HepG2 (cell line): ENCODE results near the gene FOLR2. TPM values are rescaled to one million over a fixed set of nuclear protein-coding genes. Genes with fewer than 3 reads are reported as not detected.

Source experiments
- ATAC-seq: fragments of 200-7000 bp; cut with Tn5 transposase; 3 replicates; pipeline ENCODE4 v1.9.1; 2020; ENCODE audit warnings: mild to moderate bottlenecking, moderate library complexity
- BruUV-seq: library from RNA; stranded (reverse); fragments of 400-500 nt; replicated peaks from 2 replicates; lab custom pipeline; 2021; lab: Mats Ljungman, UMichigan
- CTCF ChIA-PET: fragments of 300-600 bp; formaldehyde crosslinking; extraction: SDS; loops from one replicate; lab custom pipeline; 2021; ENCODE audit warnings: low total read pairs, inconsistent platforms, low intra/inter-chr PET ratio; lab: Yijun Ruan, JAX
- POLR2A ChIA-PET: fragments of 350-600 bp; sonication (Branson Sonifier 250); formaldehyde crosslinking; loops from one replicate; lab custom pipeline; 2020; ENCODE audit warnings: antibody characterized with exemption, inconsistent platforms; lab: Yijun Ruan, JAX
- DNase-seq: peaks from one replicate; pipeline ENCODE4 v3.0.0-alpha.2; 2015; ENCODE audit warnings: low spot score
- FAIRE-seq: peaks from 3 replicates; lab custom pipeline; 2011; peaks lifted over from hg19 to GRCh38; lab: Jason Lieb, UNC
- H2AFZ ChIP-seq: one replicate; pipeline ENCODE4 v1.6.1; 2011; ENCODE audit warnings: low read length, inconsistent platforms
- H3K27ac ChIP-seq: fragments of 300-600 bp; 3 replicates; pipeline ENCODE4 v1.8.0; 2011; ENCODE audit warnings: mixed run types, mild to moderate bottlenecking, mixed read lengths, low read length, inconsistent platforms; ENCODE audit not compliant: insufficient read depth; ENCODE audit errors: extremely low read length
- H3K27me3 ChIP-seq, 2 experiments: fragments of 200-600 bp in 1 of 2; 2 replicates in 1 of 2; 3 replicates in 1 of 2; pipeline versions ENCODE4 v1.6.0 to v1.8.0; 2011; ENCODE audit warnings: low read length in 2 of 2, mild to moderate bottlenecking in 2 of 2, moderate library complexity in 2 of 2, inconsistent platforms in 1 of 2; ENCODE audit not compliant: insufficient read depth in 2 of 2, control insufficient read depth in 1 of 2
- H3K36me3 ChIP-seq, 2 experiments: fragments of 200-600 bp in 1 of 2; replicated peaks in 1 of 2; 2 replicates in 1 of 2; 3 replicates in 1 of 2; pipeline versions ENCODE4 v1.5.1 to v1.8.0; 2011; ENCODE audit warnings: low read length in 2 of 2, inconsistent platforms in 1 of 2; ENCODE audit not compliant: insufficient read depth in 2 of 2, control insufficient read depth in 1 of 2
- H3K4me1 ChIP-seq: 2 replicates; pipeline ENCODE4 v1.5.1; 2012; ENCODE audit warnings: low read length, inconsistent platforms; ENCODE audit not compliant: insufficient read depth
- H3K4me2 ChIP-seq: 2 replicates; pipeline ENCODE4 v1.6.0; 2011; ENCODE audit warnings: low read depth, low read length, inconsistent platforms
- H3K4me3 ChIP-seq, 3 experiments: fragments of 200-600 bp in 1 of 3; sonication (generic), shearing (Covaris generic) in 1 of 3; replicated peaks in 1 of 3; 2 replicates each; pipeline ENCODE4 v1.5.1; 2011 to 2016; ENCODE audit warnings: low read length in 3 of 3, inconsistent platforms in 2 of 3, low read depth in 2 of 3, mild to moderate bottlenecking in 2 of 3, control low read depth in 1 of 3, mixed read lengths in 1 of 3; ENCODE audit not compliant: insufficient read depth in 1 of 3
- H3K79me2 ChIP-seq: one replicate; pipeline ENCODE4 v1.6.1; 2011; ENCODE audit warnings: low read length, inconsistent platforms; ENCODE audit not compliant: insufficient read depth
- H3K9ac ChIP-seq: 2 replicates; pipeline ENCODE4 v1.6.0; 2011; ENCODE audit warnings: mild to moderate bottlenecking, low read depth, low read length, inconsistent platforms; ENCODE audit not compliant: insufficient read depth
- H3K9me3 ChIP-seq: 2 replicates; pipeline ENCODE4 v1.5.1; 2012; ENCODE audit warnings: mild to moderate bottlenecking, low read length
- H4K20me1 ChIP-seq: 2 replicates; pipeline ENCODE4 v1.6.0; 2011; ENCODE audit warnings: inconsistent platforms, mild to moderate bottlenecking, low read length, moderate library complexity; ENCODE audit not compliant: insufficient read depth
- ARHGAP35 ChIP-seq: sonication (generic); formaldehyde crosslinking; IDR thresholded peaks from 2 replicates; pipeline ENCODE4 v1.9.0; 2022; ENCODE audit warnings: mild to moderate bottlenecking, inconsistent platforms, moderate library complexity, missing genetic modification reagents, borderline replicate concordance
- ASH2L ChIP-seq: fragments of 300-600, 200-600 bp; sonication (generic); IDR thresholded peaks from 2 replicates; pipeline ENCODE4 v1.7.0; 2017; ENCODE audit warnings: low read depth, mild to moderate bottlenecking, moderate library complexity, mixed read lengths, low read length; ENCODE audit not compliant: insufficient read length
- MTF1 ChIP-seq: sonication (generic); formaldehyde crosslinking; IDR thresholded peaks from 2 replicates; pipeline ENCODE4 v1.5.0; 2020; ENCODE audit warnings: missing genetic modification reagents
- POLR2G ChIP-seq: fragments of 200-400 bp; formaldehyde crosslinking; IDR thresholded peaks from 2 replicates; pipeline ENCODE4 v1.6.1; 2018; ENCODE audit warnings: mild to moderate bottlenecking, low read depth, low read length, moderate library complexity
- U2AF1 ChIP-seq: fragments of 200-400 bp; formaldehyde crosslinking; optimal IDR thresholded peaks from 2 replicates; pipeline ENCODE3; 2017; ENCODE audit warnings: mild to moderate bottlenecking, low read depth, low read length
- XBP1 ChIP-seq: sonication (generic); formaldehyde crosslinking; IDR thresholded peaks from 2 replicates; pipeline ENCODE4 v1.5.0; 2020; ENCODE audit warnings: missing genetic modification reagents
- XRCC5 ChIP-seq: fragments of 200-400 bp; formaldehyde crosslinking; optimal IDR thresholded peaks from 2 replicates; pipeline ENCODE3; 2017; ENCODE audit warnings: mild to moderate bottlenecking, low read length
- ZBTB21 ChIP-seq: sonication (generic); formaldehyde crosslinking; IDR thresholded peaks from 2 replicates; pipeline ENCODE4 v1.4.0; 2020; ENCODE audit warnings: missing genetic modification reagents
- ZNF20 ChIP-seq: sonication (generic); formaldehyde crosslinking; IDR thresholded peaks from 2 replicates; pipeline ENCODE4 v1.4.0; 2020; ENCODE audit warnings: mild to moderate bottlenecking, moderate library complexity, missing genetic modification reagents
- ZNF589 ChIP-seq: sonication (generic); formaldehyde crosslinking; conservative IDR thresholded peaks from 2 replicates; pipeline ENCODE4 v1.8.0; 2022; ENCODE audit warnings: mild to moderate bottlenecking, moderate library complexity, missing genetic modification reagents
- ZNF7 ChIP-seq: IDR thresholded peaks from 2 replicates; pipeline ENCODE4 v1.6.1; 2016; ENCODE audit warnings: missing biosample characterization, missing genetic modification reagents
- WGBS: methylation state at CpG from one replicate; pipeline ENCODE4 v1.1.6; 2017; ENCODE audit warnings: low lambda C conversion rate; 5-methylcytosine and 5-hydroxymethylcytosine counted together
- in situ Hi-C: cut with HindIII; loops from 2 replicates; pipeline ENCODE4 v1.10.0; 2017; ENCODE audit warnings: low pct_unique_long_range_greater_than_20kb; ENCODE audit not compliant: extremely low pct_ligation_motif_present
- intact Hi-C: fragments of 100-400 bp; cut with micrococcal nuclease; formaldehyde crosslinking; loops from one replicate; pipeline ENCODE4 v1.10.0; 2022; ENCODE audit not compliant: unreplicated experiment
- polyA plus RNA-seq, 8 experiments: library from polyadenylated mRNA; depleted of rRNA in 3 of 8; stranded (reverse) in 7 of 8; unstranded in 1 of 8; fragments of >200 nt; fragmentation: Illumina TruSeq in 4 of 8; extraction: Trizol in 4 of 8; gene quantifications; 2 replicates each; pipeline versions ENCODE4 v1.2.1 to v1.2.3, GENCODE V29; 2011 to 2016; ENCODE audit warnings: low read depth in 4 of 8, missing spikeins in 1 of 8, mixed read lengths in 1 of 8; ENCODE audit not compliant: insufficient read depth in 1 of 8
- total RNA-seq, 5 experiments: library from RNA; depleted of rRNA; stranded (reverse); fragments of >200 nt; fragmentation: Illumina TruSeq; extraction: Trizol; gene quantifications; 2 replicates each; pipeline ENCODE4 v1.2.3, GENCODE V29; 2016; ENCODE audit warnings: low read depth in 1 of 5
- TF ChIP-seq, protein P1 (sequence below): IDR thresholded peaks from 2 replicates; pipeline ENCODE4 v1.6.1; 2016; ENCODE audit warnings: low read depth
- TF ChIP-seq, protein P2 (sequence below): sonication (generic); formaldehyde crosslinking; IDR thresholded peaks from 2 replicates; pipeline ENCODE4 v1.4.0; 2020; ENCODE audit warnings: missing genetic modification reagents
- TF ChIP-seq, protein P3 (sequence below): sonication (generic); formaldehyde crosslinking; IDR thresholded peaks from 2 replicates; pipeline ENCODE4 v1.5.1; 2020; ENCODE audit warnings: mild to moderate bottlenecking, moderate library complexity, missing genetic modification reagents
- TF ChIP-seq, protein P4 (sequence below), 2 experiments: fragments of 450-650 bp in 1 of 2; sonication (generic) in 1 of 2; formaldehyde crosslinking; IDR thresholded peaks; 2 replicates each; pipeline versions ENCODE4 v1.5.0 to v1.8.0; 2020 to 2022; ENCODE audit warnings: mild to moderate bottlenecking in 1 of 2, missing genetic modification reagents in 1 of 2

Gene FOLR2
- total and polyA plus RNA-seq, 2 of the 13 experiments (the other 11 are each of a cell fraction or from before 2014, with no cell fraction given), result 0.09 TPM; not detected in 1

DNA sequence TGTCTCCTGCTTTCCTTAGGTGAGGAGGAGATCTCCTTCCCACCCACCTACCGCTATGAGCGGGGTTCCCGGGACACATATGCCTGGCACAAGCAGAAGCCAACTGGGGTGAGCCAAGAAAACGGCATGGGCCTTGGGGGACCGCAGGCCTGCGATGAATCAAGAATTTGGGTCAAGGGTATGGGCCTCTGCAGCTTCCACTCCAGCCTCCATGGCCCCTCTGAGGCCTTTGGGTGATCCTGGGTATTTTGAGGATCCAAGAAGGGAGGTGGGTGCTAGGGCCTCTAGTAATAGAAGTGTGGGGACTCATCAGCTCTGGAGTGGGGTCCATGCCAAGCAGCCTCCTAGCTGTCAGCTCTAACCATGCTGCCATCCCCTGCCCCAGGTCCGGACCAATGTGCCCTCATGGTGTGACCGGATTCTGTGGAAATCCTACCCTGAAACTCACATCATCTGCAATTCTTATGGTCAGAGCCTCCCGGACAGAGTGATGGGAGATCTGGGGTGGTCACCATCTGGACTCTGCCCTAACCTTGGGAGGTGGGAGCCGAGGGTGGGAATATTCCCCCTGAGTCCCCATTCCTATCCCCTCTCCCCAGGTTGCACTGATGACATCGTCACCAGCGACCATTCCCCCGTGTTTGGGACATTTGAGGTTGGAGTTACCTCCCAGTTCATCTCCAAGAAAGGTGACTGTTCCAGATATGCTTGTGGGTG lies 16.6 kb downstream of the FOLR2 start (continued):
- TF ChIP-seq POLR2G, result no peak
- TF ChIP-seq, protein P1, sequence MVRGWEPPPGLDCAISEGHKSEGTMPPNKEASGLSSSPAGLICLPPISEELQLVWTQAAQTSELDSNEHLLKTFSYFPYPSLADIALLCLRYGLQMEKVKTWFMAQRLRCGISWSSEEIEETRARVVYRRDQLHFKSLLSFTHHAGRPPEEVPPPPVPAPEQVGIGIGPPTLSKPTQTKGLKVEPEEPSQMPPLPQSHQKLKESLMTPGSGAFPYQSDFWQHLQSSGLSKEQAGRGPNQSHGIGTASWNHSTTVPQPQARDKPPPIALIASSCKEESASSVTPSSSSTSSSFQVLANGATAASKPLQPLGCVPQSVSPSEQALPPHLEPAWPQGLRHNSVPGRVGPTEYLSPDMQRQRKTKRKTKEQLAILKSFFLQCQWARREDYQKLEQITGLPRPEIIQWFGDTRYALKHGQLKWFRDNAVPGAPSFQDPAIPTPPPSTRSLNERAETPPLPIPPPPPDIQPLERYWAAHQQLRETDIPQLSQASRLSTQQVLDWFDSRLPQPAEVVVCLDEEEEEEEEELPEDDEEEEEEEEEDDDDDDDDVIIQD (CRISPR knock-in tag), result no peak

DNA sequence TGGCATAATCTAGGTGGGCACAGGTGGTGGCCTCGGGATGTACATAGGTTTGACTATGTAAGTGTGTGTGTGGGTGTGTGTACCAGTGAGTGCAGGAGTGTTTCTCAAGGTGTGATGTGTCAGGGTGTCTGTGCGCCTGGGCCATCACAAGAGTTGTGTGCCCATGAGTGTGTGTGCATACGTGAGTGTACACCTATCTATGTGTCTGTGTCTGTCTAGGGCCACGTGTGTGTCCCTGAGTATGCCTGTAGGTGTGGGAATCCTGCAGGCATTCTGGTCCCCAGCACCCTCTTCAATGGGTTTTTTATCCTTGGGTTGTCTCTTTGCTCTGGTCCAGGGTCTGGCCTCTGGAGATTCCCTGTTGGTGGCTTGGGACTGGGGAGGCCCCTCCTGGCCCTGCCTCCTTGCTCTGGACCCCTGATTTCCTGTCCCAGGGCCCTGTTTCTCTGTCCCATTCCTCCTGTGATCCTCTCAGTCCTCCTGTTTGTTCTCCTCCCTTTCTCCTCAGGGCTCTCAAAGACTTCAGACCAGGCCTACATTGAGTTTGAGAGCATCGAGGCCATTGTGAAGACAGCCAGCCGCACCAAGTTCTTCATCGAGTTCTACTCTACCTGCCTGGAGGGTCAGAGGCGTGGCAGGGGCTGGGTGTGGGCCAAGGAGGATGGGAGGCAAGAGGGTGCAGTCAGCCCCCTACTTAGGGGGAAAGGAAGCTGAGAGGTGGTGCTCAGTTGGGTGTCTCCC lies 17.3 kb downstream of the FOLR2 start:
- intact Hi-C loops, result no loop called here
- BruUV-seq, result no TSS peak
- DNase-seq, result no peak
- in situ Hi-C loops, result no loop called here
- POLR2A ChIA-PET, result interaction anchor here (1.2 kb wide), 1 partner anchor 200 kb away, joined by 3 read pairs; the partner anchor contains the start of gene CLPB
- H3K9me3 ChIP-seq, result no peaks in the 10 kb centered on the region
- H3K79me2 ChIP-seq, result no peaks in the 10 kb centered on the region
- H3K4me3 ChIP-seq, result no peak overlapping the region
- H3K27ac ChIP-seq, result no peak overlapping the region
- FAIRE-seq, result no peak
- 96% methylated on average over 8 of the region's 8 CpGs for WGBS
- peaks cover 20 to 57% of the 10 kb centered on the region in 2 experiments; a peak in 4 of 5 replicates for H3K36me3 ChIP-seq
- no peaks in the 10 kb centered on the region for H3K4me1 ChIP-seq
- H3K4me2 ChIP-seq, result no peak overlapping the region
- ATAC-seq, result no peak
- no peak overlapping the region for H3K9ac ChIP-seq
- H4K20me1 ChIP-seq, result no peaks in the 10 kb centered on the region
- no peaks in the 10 kb centered on the region for H3K27me3 ChIP-seq
- H2AFZ ChIP-seq, result no peak overlapping the region
- CTCF ChIA-PET, result no interaction called here
- TF ChIP-seq XRCC5 (no peak), U2AF1 (no peak), MTF1 (no peak), ASH2L (no peak), ZBTB21 (CRISPR knock-in tag) (no peak), ZNF7 (CRISPR knock-in tag) (no peak), ARHGAP35 (CRISPR knock-in tag) (no peak), ZNF589 (CRISPR knock-in tag) (no peak), XBP1 (no peak), ZNF20 (CRISPR knock-in tag) (no peak)
- TF ChIP-seq, protein P2, sequence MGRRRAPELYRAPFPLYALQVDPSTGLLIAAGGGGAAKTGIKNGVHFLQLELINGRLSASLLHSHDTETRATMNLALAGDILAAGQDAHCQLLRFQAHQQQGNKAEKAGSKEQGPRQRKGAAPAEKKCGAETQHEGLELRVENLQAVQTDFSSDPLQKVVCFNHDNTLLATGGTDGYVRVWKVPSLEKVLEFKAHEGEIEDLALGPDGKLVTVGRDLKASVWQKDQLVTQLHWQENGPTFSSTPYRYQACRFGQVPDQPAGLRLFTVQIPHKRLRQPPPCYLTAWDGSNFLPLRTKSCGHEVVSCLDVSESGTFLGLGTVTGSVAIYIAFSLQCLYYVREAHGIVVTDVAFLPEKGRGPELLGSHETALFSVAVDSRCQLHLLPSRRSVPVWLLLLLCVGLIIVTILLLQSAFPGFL (CRISPR knock-in tag), result no peak
- TF ChIP-seq, protein P3, sequence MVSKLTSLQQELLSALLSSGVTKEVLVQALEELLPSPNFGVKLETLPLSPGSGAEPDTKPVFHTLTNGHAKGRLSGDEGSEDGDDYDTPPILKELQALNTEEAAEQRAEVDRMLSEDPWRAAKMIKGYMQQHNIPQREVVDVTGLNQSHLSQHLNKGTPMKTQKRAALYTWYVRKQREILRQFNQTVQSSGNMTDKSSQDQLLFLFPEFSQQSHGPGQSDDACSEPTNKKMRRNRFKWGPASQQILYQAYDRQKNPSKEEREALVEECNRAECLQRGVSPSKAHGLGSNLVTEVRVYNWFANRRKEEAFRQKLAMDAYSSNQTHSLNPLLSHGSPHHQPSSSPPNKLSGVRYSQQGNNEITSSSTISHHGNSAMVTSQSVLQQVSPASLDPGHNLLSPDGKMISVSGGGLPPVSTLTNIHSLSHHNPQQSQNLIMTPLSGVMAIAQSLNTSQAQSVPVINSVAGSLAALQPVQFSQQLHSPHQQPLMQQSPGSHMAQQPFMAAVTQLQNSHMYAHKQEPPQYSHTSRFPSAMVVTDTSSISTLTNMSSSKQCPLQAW (CRISPR knock-in tag), result no peak
- TF ChIP-seq, protein P4, sequence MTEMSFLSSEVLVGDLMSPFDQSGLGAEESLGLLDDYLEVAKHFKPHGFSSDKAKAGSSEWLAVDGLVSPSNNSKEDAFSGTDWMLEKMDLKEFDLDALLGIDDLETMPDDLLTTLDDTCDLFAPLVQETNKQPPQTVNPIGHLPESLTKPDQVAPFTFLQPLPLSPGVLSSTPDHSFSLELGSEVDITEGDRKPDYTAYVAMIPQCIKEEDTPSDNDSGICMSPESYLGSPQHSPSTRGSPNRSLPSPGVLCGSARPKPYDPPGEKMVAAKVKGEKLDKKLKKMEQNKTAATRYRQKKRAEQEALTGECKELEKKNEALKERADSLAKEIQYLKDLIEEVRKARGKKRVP (CRISPR knock-in tag; IDR thresholded peaks at IDR 0.05), result no peak
